Activated T-cell treated with anti-CD3 and anti-CD28 coated beads, Interleukin-2, amount 50 U/mL, for 24 hours (primary cell): ENCODE measurements around the gene EFS.

Experiments used
- DNase-seq: peaks from one replicate; pipeline ENCODE4 v3.0.0-alpha.2; 2020
- H3K27ac Mint-ChIP-seq: 2 replicates; pipeline ENCODE4 v1.8.0; 2020; ENCODE audit warnings: mild to moderate bottlenecking, mixed read lengths
- H3K27me3 Mint-ChIP-seq: 2 replicates; pipeline ENCODE4 v1.8.0; 2020; ENCODE audit warnings: mixed read lengths
- H3K36me3 Mint-ChIP-seq: 2 replicates; pipeline ENCODE4 v1.8.0; 2020; ENCODE audit warnings: low read depth, mixed read lengths
- H3K4me1 Mint-ChIP-seq: 2 replicates; pipeline ENCODE4 v1.8.0; 2020; ENCODE audit warnings: low read depth, mixed read lengths
- H3K4me3 Mint-ChIP-seq: 2 replicates; pipeline ENCODE4 v1.8.0; 2020; ENCODE audit warnings: mild to moderate bottlenecking, moderate library complexity, mixed read lengths
- H3K9me3 Mint-ChIP-seq: 2 replicates; pipeline ENCODE4 v1.8.0; 2020; ENCODE audit warnings: mixed read lengths

Gene EFS, protein sequence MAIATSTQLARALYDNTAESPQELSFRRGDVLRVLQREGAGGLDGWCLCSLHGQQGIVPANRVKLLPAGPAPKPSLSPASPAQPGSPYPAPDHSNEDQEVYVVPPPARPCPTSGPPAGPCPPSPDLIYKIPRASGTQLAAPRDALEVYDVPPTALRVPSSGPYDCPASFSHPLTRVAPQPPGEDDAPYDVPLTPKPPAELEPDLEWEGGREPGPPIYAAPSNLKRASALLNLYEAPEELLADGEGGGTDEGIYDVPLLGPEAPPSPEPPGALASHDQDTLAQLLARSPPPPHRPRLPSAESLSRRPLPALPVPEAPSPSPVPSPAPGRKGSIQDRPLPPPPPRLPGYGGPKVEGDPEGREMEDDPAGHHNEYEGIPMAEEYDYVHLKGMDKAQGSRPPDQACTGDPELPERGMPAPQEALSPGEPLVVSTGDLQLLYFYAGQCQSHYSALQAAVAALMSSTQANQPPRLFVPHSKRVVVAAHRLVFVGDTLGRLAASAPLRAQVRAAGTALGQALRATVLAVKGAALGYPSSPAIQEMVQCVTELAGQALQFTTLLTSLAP

DNA sequence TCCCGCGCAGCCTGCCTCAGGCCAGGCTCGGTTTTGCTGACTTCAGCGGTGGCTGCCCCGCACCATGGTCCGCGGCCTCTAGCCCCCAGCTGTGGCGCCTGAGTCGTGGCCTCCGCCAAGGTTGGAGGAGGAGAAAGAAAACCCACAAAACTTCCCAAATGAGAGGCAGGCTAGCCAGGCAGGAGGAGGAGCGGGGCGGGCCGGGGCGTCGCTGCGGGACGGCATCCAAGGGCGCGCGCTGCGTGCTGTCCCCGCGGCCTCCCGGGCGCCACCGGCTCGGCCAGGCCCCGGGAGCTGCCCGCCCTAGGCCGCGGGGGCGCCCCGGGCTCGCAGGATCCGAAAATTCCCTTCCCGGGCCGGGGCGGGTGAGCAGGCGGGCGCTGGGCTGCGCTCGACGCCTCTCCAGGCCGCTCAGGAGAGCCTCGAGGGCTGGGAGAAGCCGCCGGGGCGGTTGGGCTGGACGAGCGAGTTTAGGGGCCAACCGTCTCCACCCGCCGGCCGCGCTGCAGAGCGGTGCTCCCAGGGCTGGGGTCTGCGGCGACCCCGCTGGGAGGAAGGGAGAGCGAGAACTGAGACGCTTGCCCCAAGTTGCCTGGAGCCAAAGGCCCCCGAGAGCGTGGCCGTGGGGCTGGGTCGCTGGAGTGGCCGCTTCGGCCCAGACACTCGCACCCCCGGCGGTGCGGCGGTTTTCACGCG is at the start of gene EFS:
TSS of gene EFS (minus strand) at position 137 of the 696 bp plus-strand sequence. CDS start 147 bp downstream, outside the sequence.
- Mint-ChIP-seq H3K4me3 (no peak within 1 kb of the TSS), H3K9me3 (no peaks in the 10 kb centered on the region), H3K27me3 (peaks cover 41% of the 10 kb centered on the region), H3K4me1 (peaks cover 3% of the 10 kb centered on the region), H3K36me3 (no peaks in the 10 kb centered on the region), H3K27ac (no peak within 1 kb of the TSS)
- no peak for DNase-seq

DNA sequence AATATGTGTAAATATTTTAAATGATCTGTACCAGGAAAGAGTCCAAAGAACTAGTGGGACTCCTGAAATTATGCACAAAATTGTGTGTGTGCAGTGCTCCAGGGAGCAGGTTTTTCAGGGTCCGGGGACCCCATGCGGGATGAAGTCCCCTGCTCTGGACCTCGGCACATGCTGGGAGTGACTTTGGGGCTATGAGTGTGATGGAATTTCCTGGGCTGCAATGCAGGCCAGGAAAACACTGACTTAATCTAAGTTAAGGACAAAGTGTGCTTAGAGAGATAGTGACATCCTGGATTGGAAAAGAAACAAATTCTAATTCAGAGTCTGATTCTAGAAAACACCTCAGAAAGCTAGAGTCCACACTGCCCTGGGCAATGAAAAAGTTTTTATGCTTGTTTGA is 49.3 kb upstream of the EFS start:
- no peaks in the 10 kb centered on the region for H3K4me1 Mint-ChIP-seq
- no peak overlapping the region for H3K4me3 Mint-ChIP-seq
- no peak overlapping the region for H3K27ac Mint-ChIP-seq
- H3K27me3 Mint-ChIP-seq: peaks cover 3% of the 10 kb centered on the region
- H3K36me3 Mint-ChIP-seq: no peaks in the 10 kb centered on the region
- no peaks in the 10 kb centered on the region for H3K9me3 Mint-ChIP-seq
- DNase-seq: no peak

DNA sequence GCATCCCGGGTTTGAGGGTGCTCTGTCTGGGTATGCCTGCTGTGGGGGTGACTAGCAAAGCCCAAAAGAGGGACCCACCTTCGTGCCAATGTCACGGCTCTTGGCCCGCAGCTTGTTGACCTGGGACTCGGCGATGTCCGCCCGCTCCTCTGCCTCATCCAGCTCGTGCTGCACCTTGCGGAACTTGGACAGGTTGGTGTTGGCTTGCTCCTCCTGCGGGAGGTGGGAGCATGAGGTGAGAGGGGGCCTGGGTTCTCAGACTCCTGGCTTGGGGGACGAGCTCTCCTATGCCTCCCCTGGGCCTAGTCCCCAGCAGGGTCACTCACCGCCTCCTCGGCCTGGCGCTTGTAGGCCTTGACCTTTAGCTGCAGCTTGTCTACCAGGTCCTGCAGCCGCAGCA is 48.7 kb upstream of the EFS start:
- H3K36me3 Mint-ChIP-seq: no peaks in the 10 kb centered on the region
- peaks cover 3% of the 10 kb centered on the region for H3K27me3 Mint-ChIP-seq
- DNase-seq: no peak
- H3K4me1 Mint-ChIP-seq: no peaks in the 10 kb centered on the region
- H3K4me3 Mint-ChIP-seq: no peak overlapping the region
- no peaks in the 10 kb centered on the region for H3K9me3 Mint-ChIP-seq
- H3K27ac Mint-ChIP-seq: no peak overlapping the region

DNA sequence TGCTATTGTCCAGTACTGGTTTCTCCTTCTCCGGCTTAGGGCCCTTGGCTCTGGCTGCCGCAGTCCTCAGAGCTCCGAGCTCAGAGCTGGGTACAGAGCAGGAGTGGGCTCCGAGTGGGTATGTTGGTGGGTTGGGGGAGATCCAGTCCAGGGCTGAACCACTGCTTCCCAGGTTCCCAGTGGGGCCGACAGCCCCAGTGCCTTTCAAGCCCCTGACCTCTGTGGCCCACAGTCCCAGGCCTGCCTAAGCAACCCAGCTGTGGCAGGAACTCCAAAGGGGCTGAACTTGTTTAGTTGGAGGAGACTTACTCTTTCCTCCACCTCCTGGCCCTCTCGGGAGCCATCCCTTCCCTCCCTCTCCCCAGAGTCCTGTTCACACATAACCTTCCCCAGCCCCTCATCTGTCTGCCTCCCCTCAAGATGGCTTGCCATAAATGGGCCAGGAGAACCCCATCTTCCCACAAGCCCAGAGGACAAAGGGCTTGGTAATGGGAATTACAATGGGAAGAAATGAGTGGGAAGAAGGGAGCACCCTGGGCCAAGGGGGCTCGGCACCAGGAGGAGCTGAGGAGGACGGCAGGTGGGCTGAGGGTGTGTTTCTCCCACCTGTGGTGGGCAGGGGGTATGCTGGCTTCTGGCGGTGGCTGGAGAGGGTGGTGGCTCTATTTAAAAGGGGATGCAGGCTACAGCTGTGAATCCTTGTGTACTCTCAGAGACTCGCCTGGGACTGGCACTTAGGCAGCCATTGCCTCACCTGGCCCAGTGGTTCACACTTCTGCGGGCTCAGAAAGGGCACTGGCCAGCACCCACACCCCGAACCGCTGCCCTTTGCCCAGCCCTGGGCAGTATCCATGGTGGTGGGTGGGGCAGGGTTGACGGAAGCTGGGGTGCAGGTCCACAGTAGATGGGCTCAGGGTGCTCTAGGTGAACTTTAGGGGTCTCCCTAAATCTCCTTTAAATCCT is 46.9 kb upstream of the EFS start:
- no peak for DNase-seq
- Mint-ChIP-seq H3K4me3 (no peak overlapping the region), H3K27me3 (peaks cover 4% of the 10 kb centered on the region), H3K9me3 (no peaks in the 10 kb centered on the region), H3K36me3 (no peaks in the 10 kb centered on the region), H3K27ac (no peak overlapping the region), H3K4me1 (no peaks in the 10 kb centered on the region)

DNA sequence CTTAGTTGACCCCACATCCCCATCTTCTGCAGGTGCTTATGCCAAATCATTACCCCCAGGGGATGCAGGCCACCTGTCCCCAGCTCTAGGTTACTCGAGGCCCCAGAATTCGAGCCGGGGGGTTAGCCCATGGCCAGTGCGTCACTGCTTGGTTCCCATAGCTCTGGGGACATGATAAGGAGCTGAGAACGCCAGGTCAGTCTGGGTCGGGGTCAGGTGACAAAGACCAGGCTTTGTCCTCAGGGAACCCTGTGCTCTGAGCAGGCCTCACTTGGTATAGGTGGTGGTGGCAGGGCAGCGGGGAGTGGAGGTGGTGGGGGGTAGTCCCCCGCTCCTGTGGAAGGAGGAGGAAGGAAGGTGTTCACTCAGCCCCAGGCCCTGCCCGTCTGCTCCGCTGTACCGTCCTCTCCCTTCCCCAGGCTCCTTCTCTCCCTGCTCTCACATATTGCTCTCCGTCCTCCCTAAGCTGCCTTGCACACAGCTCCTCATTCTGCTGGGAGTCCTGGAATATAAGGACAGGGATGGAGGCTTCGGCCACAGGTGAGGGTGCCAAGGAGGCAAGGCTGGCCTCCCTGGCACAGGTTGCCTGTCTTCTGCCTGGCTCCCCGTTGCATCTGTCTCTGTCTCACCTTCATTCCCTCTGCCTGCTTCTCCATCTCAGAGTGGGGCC is 45.1 kb upstream of the EFS start:
- DNase-seq: no peak
- Mint-ChIP-seq H3K27me3 (peaks cover 4% of the 10 kb centered on the region), H3K4me1 (no peaks in the 10 kb centered on the region), H3K36me3 (no peaks in the 10 kb centered on the region), H3K4me3 (no peak overlapping the region), H3K9me3 (no peaks in the 10 kb centered on the region), H3K27ac (no peak overlapping the region)

DNA sequence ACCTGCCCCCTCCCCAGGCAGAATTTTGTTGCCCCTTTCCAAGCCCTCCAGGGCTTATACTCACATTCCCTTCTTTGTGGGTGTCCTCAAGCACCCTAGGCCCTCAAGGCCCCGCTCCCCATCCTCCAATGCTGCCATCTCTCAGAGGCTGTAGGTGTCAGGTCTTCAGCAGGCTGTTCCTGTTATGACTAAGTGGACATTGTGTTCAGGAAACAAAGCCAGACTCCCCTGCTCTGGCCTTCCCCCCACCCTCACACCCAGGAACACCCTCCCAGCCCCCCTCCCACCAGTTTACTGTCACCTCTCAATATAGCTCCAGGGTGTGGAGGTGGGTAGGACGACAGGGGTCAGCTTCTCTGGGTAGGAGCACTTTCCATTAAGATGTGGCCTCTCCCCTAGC is 44.5 kb upstream of the EFS start:
- no peaks in the 10 kb centered on the region for H3K36me3 Mint-ChIP-seq
- H3K27ac Mint-ChIP-seq: no peak overlapping the region
- H3K4me1 Mint-ChIP-seq: no peaks in the 10 kb centered on the region
- H3K4me3 Mint-ChIP-seq: no peak overlapping the region
- H3K27me3 Mint-ChIP-seq: peaks cover 7% of the 10 kb centered on the region
- no peak for DNase-seq
- H3K9me3 Mint-ChIP-seq: no peaks in the 10 kb centered on the region

DNA sequence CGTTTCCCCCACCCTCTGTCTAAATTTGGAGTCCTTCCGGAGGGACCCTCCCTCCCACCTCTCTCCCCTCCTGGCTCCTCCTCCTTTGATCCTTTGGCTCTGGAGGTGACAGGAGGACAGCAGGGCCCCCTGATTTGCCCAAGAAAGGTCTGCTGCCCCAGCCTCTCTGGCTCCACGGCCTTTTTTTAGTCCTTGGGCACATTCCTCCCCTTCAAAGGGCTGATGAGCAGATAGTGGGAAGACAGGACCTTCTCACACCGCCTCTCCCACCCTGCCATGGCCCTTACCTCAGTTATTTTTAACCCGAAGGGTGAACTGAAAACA is 43.3 kb upstream of the EFS start:
- Mint-ChIP-seq H3K36me3 (no peaks in the 10 kb centered on the region), H3K27me3 (peaks cover 7% of the 10 kb centered on the region), H3K4me3 (no peak overlapping the region), H3K27ac (no peak overlapping the region), H3K4me1 (no peaks in the 10 kb centered on the region), H3K9me3 (no peaks in the 10 kb centered on the region)
- DNase-seq: no peak

DNA sequence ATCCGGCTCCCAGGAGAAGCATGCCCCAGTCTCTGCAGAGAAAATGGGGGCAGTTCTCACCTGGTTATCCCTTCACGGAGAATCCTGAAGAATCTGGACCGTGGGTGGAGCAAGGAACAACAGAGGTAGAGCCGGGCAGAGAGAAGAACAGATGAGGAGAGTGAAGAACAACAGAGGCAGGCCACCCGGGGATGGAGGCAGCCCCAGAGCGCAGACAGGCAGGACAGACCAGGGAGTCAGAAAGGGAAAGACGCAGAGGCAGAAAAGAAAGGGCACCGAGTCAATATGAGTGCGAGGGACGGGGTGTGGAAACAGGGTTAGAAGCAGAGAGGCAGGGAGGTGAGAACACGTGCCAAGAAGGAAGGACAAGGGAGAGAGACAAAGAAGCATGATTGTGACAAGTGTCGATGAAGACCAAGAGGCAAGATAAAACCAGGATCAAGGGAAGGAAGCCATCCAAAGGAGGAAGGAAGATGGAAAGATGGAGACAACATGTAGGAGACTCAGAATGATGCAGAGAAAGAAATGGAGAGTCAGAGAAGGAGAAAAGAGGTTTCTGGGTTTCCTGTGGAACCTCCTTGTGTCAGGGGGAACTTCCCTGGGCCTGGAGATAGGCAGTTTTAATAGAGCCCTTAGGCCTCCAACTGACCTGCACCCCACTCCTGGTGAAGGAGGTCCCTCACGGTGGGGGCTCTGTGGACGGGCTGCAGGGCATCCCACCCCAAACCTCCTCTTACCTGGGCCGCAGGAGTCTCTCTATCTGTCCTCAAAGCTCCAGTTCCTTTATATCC is 42.7 kb upstream of the EFS start, which contains the start of gene MYH6:
TSS of gene MYH6 (minus strand) at position 758 of the 791 bp plus-strand sequence. CDS start 1,050 bp downstream, outside the sequence.
- no peak for DNase-seq
- Mint-ChIP-seq H3K27me3 (peaks cover 7% of the 10 kb centered on the region), H3K4me3 (no peak within 1 kb of the TSS), H3K36me3 (no peaks in the 10 kb centered on the region), H3K27ac (no peak within 1 kb of the TSS), H3K4me1 (no peaks in the 10 kb centered on the region), H3K9me3 (no peaks in the 10 kb centered on the region)

DNA sequence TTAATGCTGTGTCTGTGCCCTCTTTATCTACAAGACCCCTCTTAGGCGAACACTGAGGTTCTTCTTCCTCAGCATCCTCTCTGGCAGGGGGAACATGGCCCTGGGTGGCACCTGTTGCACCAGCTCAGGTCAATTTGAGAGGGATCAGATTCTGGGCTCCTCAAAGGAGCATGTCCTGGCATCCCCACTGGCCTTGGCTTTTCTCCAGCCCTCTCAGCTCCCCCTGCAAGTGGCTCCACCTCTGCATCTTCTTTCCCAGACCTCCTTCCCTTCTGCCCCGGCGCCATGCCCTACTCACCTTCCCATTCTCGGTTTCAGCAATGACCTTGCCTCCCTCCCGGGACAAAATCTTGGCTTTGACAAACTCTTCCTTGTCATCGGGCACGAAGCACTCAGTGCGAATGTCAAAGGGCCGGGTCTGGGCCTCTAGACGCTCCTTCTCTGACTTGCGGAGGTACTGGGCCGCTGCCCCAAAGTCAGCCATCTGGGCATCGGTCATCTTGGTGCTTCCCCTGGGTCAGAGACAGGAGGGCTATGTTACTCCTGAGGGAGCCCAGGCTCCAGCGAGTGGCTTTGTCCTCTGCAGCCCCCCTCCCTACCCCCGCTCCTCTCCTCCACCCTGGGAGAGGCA is 41.9 kb upstream of the EFS start:
- DNase-seq: no peak
- H3K9me3 Mint-ChIP-seq: no peaks in the 10 kb centered on the region
- no peak overlapping the region for H3K27ac Mint-ChIP-seq
- H3K36me3 Mint-ChIP-seq: no peaks in the 10 kb centered on the region
- peaks cover 7% of the 10 kb centered on the region for H3K27me3 Mint-ChIP-seq
- H3K4me3 Mint-ChIP-seq: no peak overlapping the region
- no peaks in the 10 kb centered on the region for H3K4me1 Mint-ChIP-seq

DNA sequence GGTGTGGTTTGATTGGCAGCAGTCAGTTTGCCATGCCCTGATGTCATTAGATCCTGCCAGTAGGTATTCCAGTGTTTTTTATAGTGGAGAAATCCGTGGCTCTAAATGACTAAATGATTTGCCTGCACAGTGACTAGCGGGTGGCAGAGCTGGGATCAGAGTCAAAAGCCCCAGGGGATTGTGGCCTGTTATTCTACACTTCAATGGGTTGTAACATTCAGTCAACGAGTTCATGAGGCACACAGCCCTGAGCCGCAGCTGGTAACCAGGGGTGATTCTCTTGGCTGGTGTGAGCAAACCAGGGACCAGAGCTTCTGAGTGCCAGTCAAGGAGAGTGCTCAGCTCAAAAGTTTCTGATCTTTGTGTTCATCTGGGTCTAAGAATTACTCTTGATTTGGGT is 41.3 kb upstream of the EFS start:
- no peak for DNase-seq
- Mint-ChIP-seq H3K27me3 (peaks cover 7% of the 10 kb centered on the region), H3K4me1 (no peaks in the 10 kb centered on the region), H3K36me3 (no peaks in the 10 kb centered on the region), H3K27ac (no peak overlapping the region), H3K4me3 (no peak overlapping the region), H3K9me3 (no peaks in the 10 kb centered on the region)

DNA sequence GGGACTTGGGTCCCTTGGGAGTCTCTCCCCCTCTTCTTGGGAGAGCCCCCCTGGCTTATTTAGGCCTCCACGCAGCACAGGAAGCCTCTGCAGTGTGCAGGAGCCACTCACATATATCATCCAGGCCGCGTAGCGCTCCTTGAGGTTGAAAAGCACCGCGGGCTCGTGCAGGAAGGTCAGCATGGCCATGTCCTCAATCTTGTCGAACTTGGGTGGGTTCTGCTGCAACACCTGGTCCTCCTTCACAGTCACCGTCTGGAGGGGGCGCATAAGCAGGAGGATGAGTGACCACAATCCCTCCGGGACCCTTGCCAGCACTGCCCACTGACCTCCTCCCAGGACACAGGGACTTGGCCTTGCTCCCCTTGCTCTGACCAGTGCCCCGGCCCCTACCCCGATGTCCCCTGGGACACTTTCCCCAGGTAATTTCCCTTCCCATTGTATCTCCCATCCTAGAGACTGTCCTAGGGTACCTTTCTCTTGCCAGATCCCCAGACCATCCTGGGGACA is 40.6 kb upstream of the EFS start:
- DNase-seq: no peak
- peaks cover 7% of the 10 kb centered on the region for H3K27me3 Mint-ChIP-seq
- H3K9me3 Mint-ChIP-seq: no peaks in the 10 kb centered on the region
- no peaks in the 10 kb centered on the region for H3K36me3 Mint-ChIP-seq
- no peak overlapping the region for H3K4me3 Mint-ChIP-seq
- H3K27ac Mint-ChIP-seq: no peak overlapping the region
- H3K4me1 Mint-ChIP-seq: no peaks in the 10 kb centered on the region

DNA sequence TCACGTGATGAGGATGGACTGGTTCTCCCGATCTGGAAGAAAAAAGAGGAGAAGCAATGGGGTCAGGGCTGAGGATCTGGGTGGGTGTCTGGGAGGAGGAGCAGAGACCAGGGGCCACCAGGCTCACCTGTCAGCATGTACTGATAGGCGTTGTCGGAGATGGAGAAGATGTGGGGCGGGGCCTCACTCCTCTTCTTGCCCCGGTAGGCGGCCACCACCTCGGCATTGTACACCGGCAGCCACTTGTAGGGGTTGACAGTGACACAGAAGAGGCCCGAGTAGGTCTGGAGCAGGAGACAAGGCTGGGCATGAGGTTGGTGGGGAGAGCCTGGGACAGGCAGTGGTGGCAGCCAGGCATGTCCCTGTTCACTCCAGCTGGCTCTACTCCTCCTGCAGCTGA is 40.1 kb upstream of the EFS start:
- Mint-ChIP-seq H3K36me3 (no peaks in the 10 kb centered on the region), H3K27ac (no peak overlapping the region), H3K27me3 (peaks cover 7% of the 10 kb centered on the region), H3K4me3 (no peak overlapping the region), H3K9me3 (no peaks in the 10 kb centered on the region), H3K4me1 (no peaks in the 10 kb centered on the region)
- DNase-seq: no peak
